Posterior cingulate gyrus (tissue), 11 donors: ENCODE data around the gene LHCGR.
"Not testable (repeated sequence)": the region's sequence is repeated elsewhere in the genome, so short reads cannot be mapped to it uniquely, and the experiment has no call there.

Experiments used
- DNase-seq, 10 donors: peaks; one replicate each; pipeline versions ENCODE4 v3.0.0 to v3.0.0-alpha.2; 2020 to 2021; ENCODE audit warnings: mixed read lengths in 3 of 10
- intact Hi-C: fragments of 100-400 bp; cut with DNase I; formaldehyde crosslinking; loops from one replicate; pipeline ENCODE4 v1.15.1; 2023

The LHCGR gene

GRCh38 chr2:48749291-48750127, 6.0 kb downstream of the LHCGR start:
- DNase-seq = no peak
- intact Hi-C loops = no loop called here

- intact Hi-C loops = no loop called here
- no peak for DNase-seq
Observed at GRCh38 chr2:48747319-48747718, 8.2 kb downstream of the LHCGR start.

GRCh38 chr2:48739236-48739635, 16.3 kb downstream of the LHCGR start:
- DNase-seq, intact Hi-C loops: not testable (repeated sequence)

- DNase-seq = no peak
Observed at GRCh38 chr2:48738806-48739205, 16.7 kb downstream of the LHCGR start.

GRCh38 chr2:48736251-48736650, 19.3 kb downstream of the LHCGR start:
- DNase-seq = no peak
- intact Hi-C loops = no loop called here

More at GRCh38 chr2:48738806-48739205, 16.7 kb downstream of the LHCGR start:
- intact Hi-C loops = no loop called here

GRCh38 chr2:48734576-48735303, 20.8 kb downstream of the LHCGR start:
- intact Hi-C loops = no loop called here
- peak in 1 of 10 donors; percentile 38 for DNase-seq

GRCh38 chr2:48733067-48733503, 22.4 kb downstream of the LHCGR start:
- intact Hi-C loops = no loop called here
- peak in 1 of 10 donors; percentile 56 for DNase-seq

- intact Hi-C loops = no loop called here
- no peak for DNase-seq
Observed at GRCh38 chr2:48728840-48729239, 26.7 kb downstream of the LHCGR start.

GRCh38 chr2:48728295-48728694, 27.2 kb downstream of the LHCGR start:
- no peak for DNase-seq
- intact Hi-C loops = no loop called here

- no peak for DNase-seq
- intact Hi-C loops = no loop called here
Observed at GRCh38 chr2:48727560-48727959, 28.0 kb downstream of the LHCGR start.

- peak in 3 of 10 donors; percentile 42 to 66 (median 51) for DNase-seq
Observed at GRCh38 chr2:48725696-48726494, 29.6 kb downstream of the LHCGR start.

GRCh38 chr2:48724278-48724677, 31.2 kb downstream of the LHCGR start:
- intact Hi-C loops = no loop called here
- no peak for DNase-seq

More at GRCh38 chr2:48725696-48726494, 29.6 kb downstream of the LHCGR start:
- intact Hi-C loops = loop anchor here (1.0 kb wide), 1 partner anchor 126 kb away; no protein-coding TSS in a partner anchor

GRCh38 chr2:48723129-48723528, 32.4 kb downstream of the LHCGR start:
- no peak for DNase-seq
- intact Hi-C loops = no loop called here

GRCh38 chr2:48722391-48722790, 33.1 kb downstream of the LHCGR start:
- no peak for DNase-seq
- intact Hi-C loops = no loop called here

- intact Hi-C loops = no loop called here
- DNase-seq = no peak
Observed at GRCh38 chr2:48721158-48721557, 34.4 kb downstream of the LHCGR start.

GRCh38 chr2:48719480-48720177, 35.9 kb downstream of the LHCGR start:
- intact Hi-C loops = no loop called here
- peak in 1 of 10 donors; percentile 11 for DNase-seq

GRCh38 chr2:48717846-48718245, 37.7 kb downstream of the LHCGR start:
- intact Hi-C loops = no loop called here

GRCh38 chr2:48715956-48716355, 39.6 kb downstream of the LHCGR start:
- intact Hi-C loops = no loop called here
- DNase-seq = no peak

More at GRCh38 chr2:48717846-48718245, 37.7 kb downstream of the LHCGR start:
- DNase-seq = no peak

GRCh38 chr2:48715042-48715899, 40.3 kb downstream of the LHCGR start:
- intact Hi-C loops = no loop called here
- peak in 3 of 10 donors; percentile 23 to 81 (median 75) for DNase-seq
